ENCODE results near the gene THSD7A. TPM values are rescaled to one million over a fixed set of nuclear protein-coding genes. Genes with fewer than 3 reads are reported as not detected.

Gene THSD7A
- total and polyA plus RNA-seq, 2 of the 8 experiments (the other 6 are each of a cell fraction or from before 2014, with no cell fraction given), result 0.44 to 1.2 TPM

GRCh38 chr7:11472646-11473045 lies 359.4 kb downstream of the THSD7A start:
- Histone ChIP-seq H4K20me1 (replicated peaks in 1 of 2; ENCODE audit: control insufficient read depth in 1 of 2, insufficient read depth in 2 of 2, low read length in 2 of 2) (no peaks in the 10 kb centered on the region), H3K79me2 (ENCODE audit: control insufficient read depth in 1 of 2, insufficient read depth in 2 of 2, low read length in 2 of 2) (no peaks in the 10 kb centered on the region), H2BK5ac (ENCODE audit: low read depth, low read length) (no peak overlapping the region), H3K18ac (ENCODE audit: extremely low read depth, low read length) (no peak overlapping the region), H3K27ac (ENCODE audit: low read depth, low read length) (no peak overlapping the region), H4K8ac (ENCODE audit: extremely low read depth, insufficient read depth, low read length) (no peak overlapping the region), H4K5ac (ENCODE audit: insufficient read length, low read depth, low read length) (no peak overlapping the region), H3K23ac (ENCODE audit: insufficient read length) (no peak overlapping the region), H2AK5ac (ENCODE audit: low read depth, low read length) (no peak overlapping the region), H3K27me3 (replicated peaks in 1 of 4; ENCODE audit: control insufficient read depth in 3 of 4, extremely low read depth in 1 of 4, insufficient read depth in 3 of 4, low read length in 3 of 4) (no peaks in the 10 kb centered on the region), H3K14ac (ENCODE audit: insufficient read length) (no peak overlapping the region), H2AFZ (ENCODE audit: low read length) (no peak overlapping the region), H4K91ac (replicated peaks; ENCODE audit: insufficient read length, low read length) (no peak overlapping the region), H3K9me3 (ENCODE audit: insufficient read depth in 2 of 2, low read depth in 1 of 2, low read length in 1 of 2) (no peaks in the 10 kb centered on the region), H3K4me1 (replicated peaks in 1 of 4; ENCODE audit: control insufficient read depth in 3 of 4, insufficient read depth in 4 of 4, low read length in 3 of 4) (no peaks in the 10 kb centered on the region), H2BK20ac (ENCODE audit: low read length) (no peak overlapping the region), H3K4me3 (ENCODE audit: extremely low read depth in 1 of 4, insufficient read depth in 2 of 4, low read depth in 3 of 4, low read length in 4 of 4) (no peak overlapping the region), H3K4ac (replicated peaks; ENCODE audit: insufficient read length, low read depth, low read length) (no peak overlapping the region), H3K9ac (replicated peaks in 1 of 4; ENCODE audit: extremely low read depth in 1 of 4, low read depth in 3 of 4, low read length in 3 of 4) (no peak overlapping the region), H3K4me2 (ENCODE audit: insufficient read depth in 1 of 2, low read depth in 2 of 2, low read length in 2 of 2) (no peak overlapping the region), H3K56ac (replicated peaks; ENCODE audit: insufficient read length, low read depth, low read length) (no peak overlapping the region), H3K36me3 (ENCODE audit: control insufficient read depth in 2 of 4, insufficient read depth in 4 of 4, low read length in 3 of 4) (no peaks in the 10 kb centered on the region), H2BK120ac (replicated peaks; ENCODE audit: low read depth, low read length) (no peak overlapping the region), H2BK12ac (ENCODE audit: low read depth, low read length) (no peak overlapping the region), H3K23me2 (ENCODE audit: low read depth, low read length) (no peaks in the 10 kb centered on the region), H3K79me1 (ENCODE audit: low read depth, low read length) (no peaks in the 10 kb centered on the region), H2BK15ac (ENCODE audit: low read length) (no peak overlapping the region)
- TF ChIP-seq EZH2 (IDR thresholded peaks at IDR 0.05; ENCODE audit: low read depth, low read length, severe bottlenecking) (no peak), TCF12 (IDR thresholded peaks at IDR 0.05; ENCODE audit: low read depth, low read length) (no peak), CBX5 (IDR thresholded peaks at IDR 0.05; ENCODE audit: low read depth, low read length) (no peak), TBP (IDR thresholded peaks at IDR 0.05; ENCODE audit: low read depth, low read length) (no peak), MAFK (IDR thresholded peaks at IDR 0.05; ENCODE audit: low read depth, low read length) (no peak), GABPA (IDR thresholded peaks at IDR 0.05; ENCODE audit: borderline replicate concordance, insufficient read depth, low read length) (no peak), TAF1 (IDR thresholded peaks at IDR 0.05; ENCODE audit: low read depth, low read length) (no peak), NRF1 (IDR thresholded peaks at IDR 0.05; ENCODE audit: low read depth, low read length) (no peak), SIX5 (IDR thresholded peaks at IDR 0.05; ENCODE audit: low read depth, low read length) (no peak), RNF2 (IDR thresholded peaks at IDR 0.05; ENCODE audit: borderline replicate concordance, low read depth, low read length, missing control alignments, poor library complexity, severe bottlenecking) (no peak)
- TF ChIP-seq, protein P1, sequence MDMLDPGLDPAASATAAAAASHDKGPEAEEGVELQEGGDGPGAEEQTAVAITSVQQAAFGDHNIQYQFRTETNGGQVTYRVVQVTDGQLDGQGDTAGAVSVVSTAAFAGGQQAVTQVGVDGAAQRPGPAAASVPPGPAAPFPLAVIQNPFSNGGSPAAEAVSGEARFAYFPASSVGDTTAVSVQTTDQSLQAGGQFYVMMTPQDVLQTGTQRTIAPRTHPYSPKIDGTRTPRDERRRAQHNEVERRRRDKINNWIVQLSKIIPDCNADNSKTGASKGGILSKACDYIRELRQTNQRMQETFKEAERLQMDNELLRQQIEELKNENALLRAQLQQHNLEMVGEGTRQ (IDR thresholded peaks at IDR 0.05; ENCODE audit: low read length), result no peak
- FAIRE-seq (no peak), DNase-seq (ENCODE audit: low read depth in 1 of 2, low spot score in 2 of 2) (no peak)
- POLR2A ChIA-PET (ENCODE audit: partially characterized antibody), result no interaction called here
- CTCF ChIA-PET (ENCODE audit: partially characterized antibody), result no interaction called here
- WGBS, 2 experiments (ENCODE audit: extremely low coverage in 1 of 2, insufficient coverage in 1 of 2, insufficient read length in 1 of 2, insufficient replicate concordance in 2 of 2, low coverage in 1 of 2, low lambda C conversion rate in 2 of 2, missing lambda C conversion rate in 1 of 2), result 82% methylated on average over 4 of the region's 4 CpGs; no CpG with 5 or more reads in 1 of the 2 experiments

Data from H1 (cell line).